IMR-90 (cell line): ENCODE data around the gene KCNIP3.

Experiments
- BHLHE40 ChIP-seq: fragments of 150-350 bp; IDR thresholded peaks from 2 replicates; pipeline ENCODE4 v1.6.1; 2016; ENCODE audit warnings: mild to moderate bottlenecking, low read depth, low read length
- CEBPB ChIP-seq: IDR thresholded peaks from 2 replicates; pipeline ENCODE4 v1.6.1; 2012; ENCODE audit warnings: low read depth, low read length, improper control_type of control experiment
- MAFK ChIP-seq: IDR thresholded peaks from 2 replicates; pipeline ENCODE4 v1.6.1; 2012; ENCODE audit warnings: low read depth, low read length, improper control_type of control experiment
- MXI1 ChIP-seq: IDR thresholded peaks from 2 replicates; pipeline ENCODE4 v1.6.1; 2012; ENCODE audit warnings: low read depth, mild to moderate bottlenecking, low read length, moderate library complexity, borderline replicate concordance
- POLR2A ChIP-seq: IDR thresholded peaks from 2 replicates; pipeline ENCODE4 v1.6.1; 2012; ENCODE audit warnings: mild to moderate bottlenecking, low read depth, low read length
- RAD21 ChIP-seq: IDR thresholded peaks from 2 replicates; pipeline ENCODE4 v1.6.1; 2012; ENCODE audit warnings: low read length, improper control_type of control experiment
- RFX5 ChIP-seq: IDR thresholded peaks from 2 replicates; pipeline ENCODE4 v1.8.0; 2012; ENCODE audit warnings: low read depth, mild to moderate bottlenecking, low read length, moderate library complexity
- TF ChIP-seq, protein P1 (sequence below): conservative IDR thresholded peaks from 2 replicates; pipeline ENCODE4 v1.5.1; 2012; ENCODE audit warnings: mild to moderate bottlenecking, low read depth, low read length, improper control_type of control experiment
- TF ChIP-seq, protein P2 (sequence below): fragments of 150-350 bp; IDR thresholded peaks from 2 replicates; pipeline ENCODE4 v1.6.1; 2016; ENCODE audit warnings: low read depth, mild to moderate bottlenecking, low read length, moderate library complexity, borderline replicate concordance
- TF ChIP-seq, protein P3 (sequence below): fragments of 150-350 bp; IDR thresholded peaks from 2 replicates; pipeline ENCODE4 v1.6.1; 2017; ENCODE audit warnings: mild to moderate bottlenecking, antibody characterized with exemption, low read length, low read depth

DNA sequence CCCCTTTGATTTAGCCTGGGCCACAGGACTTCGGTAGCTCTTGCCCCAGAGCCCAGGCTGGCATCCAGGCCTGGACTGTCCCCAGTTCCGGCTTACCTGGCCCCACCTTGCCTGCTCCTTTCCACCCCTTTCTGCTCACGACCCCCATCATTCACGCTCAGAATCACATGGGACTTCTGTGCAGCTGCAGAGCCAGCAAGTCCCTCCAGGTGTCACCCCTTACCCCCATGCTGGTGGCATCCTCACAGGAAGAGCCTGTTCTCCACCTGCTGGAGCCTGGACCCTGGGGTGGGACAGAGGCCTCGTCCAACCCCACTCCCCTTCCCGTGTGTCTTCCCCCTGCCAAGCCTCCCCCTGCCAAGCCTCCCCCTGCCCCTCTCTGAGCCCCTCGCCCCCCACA is 7.9 kb upstream of the KCNIP3 start:
- TF ChIP-seq POLR2A (no peak), RAD21 (no peak), CEBPB (no peak), MXI1 (no peak), RFX5 (no peak), BHLHE40 (no peak), MAFK (no peak)
- TF ChIP-seq, protein P1, sequence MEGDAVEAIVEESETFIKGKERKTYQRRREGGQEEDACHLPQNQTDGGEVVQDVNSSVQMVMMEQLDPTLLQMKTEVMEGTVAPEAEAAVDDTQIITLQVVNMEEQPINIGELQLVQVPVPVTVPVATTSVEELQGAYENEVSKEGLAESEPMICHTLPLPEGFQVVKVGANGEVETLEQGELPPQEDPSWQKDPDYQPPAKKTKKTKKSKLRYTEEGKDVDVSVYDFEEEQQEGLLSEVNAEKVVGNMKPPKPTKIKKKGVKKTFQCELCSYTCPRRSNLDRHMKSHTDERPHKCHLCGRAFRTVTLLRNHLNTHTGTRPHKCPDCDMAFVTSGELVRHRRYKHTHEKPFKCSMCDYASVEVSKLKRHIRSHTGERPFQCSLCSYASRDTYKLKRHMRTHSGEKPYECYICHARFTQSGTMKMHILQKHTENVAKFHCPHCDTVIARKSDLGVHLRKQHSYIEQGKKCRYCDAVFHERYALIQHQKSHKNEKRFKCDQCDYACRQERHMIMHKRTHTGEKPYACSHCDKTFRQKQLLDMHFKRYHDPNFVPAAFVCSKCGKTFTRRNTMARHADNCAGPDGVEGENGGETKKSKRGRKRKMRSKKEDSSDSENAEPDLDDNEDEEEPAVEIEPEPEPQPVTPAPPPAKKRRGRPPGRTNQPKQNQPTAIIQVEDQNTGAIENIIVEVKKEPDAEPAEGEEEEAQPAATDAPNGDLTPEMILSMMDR, result no peak
- TF ChIP-seq, protein P2, sequence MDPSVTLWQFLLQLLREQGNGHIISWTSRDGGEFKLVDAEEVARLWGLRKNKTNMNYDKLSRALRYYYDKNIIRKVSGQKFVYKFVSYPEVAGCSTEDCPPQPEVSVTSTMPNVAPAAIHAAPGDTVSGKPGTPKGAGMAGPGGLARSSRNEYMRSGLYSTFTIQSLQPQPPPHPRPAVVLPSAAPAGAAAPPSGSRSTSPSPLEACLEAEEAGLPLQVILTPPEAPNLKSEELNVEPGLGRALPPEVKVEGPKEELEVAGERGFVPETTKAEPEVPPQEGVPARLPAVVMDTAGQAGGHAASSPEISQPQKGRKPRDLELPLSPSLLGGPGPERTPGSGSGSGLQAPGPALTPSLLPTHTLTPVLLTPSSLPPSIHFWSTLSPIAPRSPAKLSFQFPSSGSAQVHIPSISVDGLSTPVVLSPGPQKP, result no peak
- TF ChIP-seq, protein P3, sequence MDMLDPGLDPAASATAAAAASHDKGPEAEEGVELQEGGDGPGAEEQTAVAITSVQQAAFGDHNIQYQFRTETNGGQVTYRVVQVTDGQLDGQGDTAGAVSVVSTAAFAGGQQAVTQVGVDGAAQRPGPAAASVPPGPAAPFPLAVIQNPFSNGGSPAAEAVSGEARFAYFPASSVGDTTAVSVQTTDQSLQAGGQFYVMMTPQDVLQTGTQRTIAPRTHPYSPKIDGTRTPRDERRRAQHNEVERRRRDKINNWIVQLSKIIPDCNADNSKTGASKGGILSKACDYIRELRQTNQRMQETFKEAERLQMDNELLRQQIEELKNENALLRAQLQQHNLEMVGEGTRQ, result no peak
